GM12878 (cell line): Measurements from ENCODE around the gene C12orf56. TPM values are rescaled to one million over a fixed set of nuclear protein-coding genes. Genes with fewer than 3 reads are reported as not detected.

Source experiments
- ATAC-seq: fragments of 200-7000 bp; cut with Tn5 transposase; 3 replicates; pipeline ENCODE4 v1.9.1; 2020; ENCODE audit warnings: mild to moderate bottlenecking, moderate library complexity
- BruUV-seq: library from RNA; stranded (reverse); fragments of 400-500 nt; replicated peaks from 2 replicates; lab custom pipeline; 2021; lab: Mats Ljungman, UMichigan
- CTCF ChIA-PET: fragments of 300-600 bp; sonication (Branson Sonifier 250); formaldehyde crosslinking; extraction: SDS; loops from one replicate; lab custom pipeline; 2021; ENCODE audit warnings: inconsistent platforms; lab: Yijun Ruan, JAX
- POLR2A ChIA-PET: fragments of 350-600 bp; formaldehyde crosslinking; extraction: SDS; loops from one replicate; lab custom pipeline; 2021; ENCODE audit warnings: inconsistent platforms; lab: Charles Lee
- RAD21 ChIA-PET: fragments of 300-600 bp; sonication (Branson Sonifier 250); formaldehyde crosslinking; loops from one replicate; lab custom pipeline; 2023; ENCODE audit warnings: antibody characterized with exemption; ENCODE audit not compliant: unreplicated experiment; lab: Charles Lee
- SMC1A ChIA-PET: fragments of 300-600 bp; sonication (Branson Sonifier 250); formaldehyde crosslinking; loops from one replicate; lab custom pipeline; 2023; ENCODE audit not compliant: unreplicated experiment, uncharacterized antibody; lab: Charles Lee
- DNase-seq: peaks from one replicate; pipeline ENCODE4 v3.0.0-alpha.2; 2011; ENCODE audit warnings: low read depth, low spot score
- FAIRE-seq: peaks from 3 replicates; lab custom pipeline; 2011; peaks lifted over from hg19 to GRCh38; lab: Jason Lieb, UNC
- H2AFZ ChIP-seq: 2 replicates; pipeline ENCODE4 v1.6.0; 2011; ENCODE audit warnings: low read depth, low read length, control low read depth; ENCODE audit not compliant: control insufficient read depth
- H3K27ac ChIP-seq: 2 replicates; pipeline ENCODE4 v1.5.1; 2011; ENCODE audit warnings: control low read depth; ENCODE audit not compliant: control insufficient read depth, insufficient read depth
- H3K27me3 ChIP-seq, 2 experiments: replicated peaks in 1 of 2; 2 replicates each; pipeline versions ENCODE4 v1.6.0 to v1.6.1; 2011; ENCODE audit warnings: low read length in 1 of 2; ENCODE audit not compliant: control insufficient read depth in 2 of 2, insufficient read depth in 2 of 2
- H3K36me3 ChIP-seq, 2 experiments: 2 replicates each; pipeline ENCODE4 v1.5.1; 2011; ENCODE audit warnings: low read length in 1 of 2; ENCODE audit not compliant: control insufficient read depth in 2 of 2, insufficient read depth in 2 of 2
- H3K4me1 ChIP-seq: 2 replicates; pipeline ENCODE4 v1.6.1; 2011; ENCODE audit warnings: mild to moderate bottlenecking, low read length, moderate library complexity, mixed read lengths; ENCODE audit not compliant: control insufficient read depth, insufficient read depth
- H3K4me2 ChIP-seq: 2 replicates; pipeline ENCODE4 v1.6.0; 2011; ENCODE audit warnings: control low read depth; ENCODE audit not compliant: control insufficient read depth, insufficient read depth
- H3K4me3 ChIP-seq: fragments of 200-600 bp; sonication (generic); 2 replicates; pipeline ENCODE4 v1.5.1; 2016
- H3K79me2 ChIP-seq: 2 replicates; pipeline ENCODE4 v1.6.0; 2011; ENCODE audit warnings: low read length; ENCODE audit not compliant: control insufficient read depth, insufficient read depth
- H3K9ac ChIP-seq: 2 replicates; pipeline ENCODE4 v1.8.0; 2011; ENCODE audit warnings: low read length, control low read depth, mixed read lengths; ENCODE audit not compliant: control insufficient read depth, insufficient read depth
- H3K9me3 ChIP-seq: replicated peaks from 3 replicates; pipeline ENCODE4 v1.5.1; 2011; ENCODE audit warnings: mild to moderate bottlenecking, low read length; ENCODE audit not compliant: control insufficient read depth, insufficient read depth
- H4K20me1 ChIP-seq: 2 replicates; pipeline ENCODE4 v1.6.0; 2011; ENCODE audit not compliant: control insufficient read depth, insufficient read depth
- CBX5 ChIP-seq: sonication (generic); IDR thresholded peaks from 2 replicates; pipeline ENCODE4 v1.6.1; 2016; ENCODE audit warnings: low read depth, moderate library complexity, mild to moderate bottlenecking, inconsistent platforms
- CHD4 ChIP-seq: fragments of 200-600 bp; sonication (generic); IDR thresholded peaks from 2 replicates; pipeline ENCODE4 v1.6.1; 2016; ENCODE audit warnings: mild to moderate bottlenecking
- E2F8 ChIP-seq: fragments of 450-650 bp; IDR thresholded peaks from 2 replicates; pipeline ENCODE4 v1.6.1; 2018; ENCODE audit warnings: mild to moderate bottlenecking, low read depth, moderate library complexity; ENCODE audit not compliant: partially characterized antibody
- MLLT1 ChIP-seq: fragments of 450-650 bp; IDR thresholded peaks from 2 replicates; pipeline ENCODE4 v1.6.1; 2016; ENCODE audit warnings: mild to moderate bottlenecking
- NBN ChIP-seq: fragments of 450-650 bp; IDR thresholded peaks from 2 replicates; pipeline ENCODE4 v1.6.1; 2016
- PAX8 ChIP-seq: fragments of 450-650 bp; IDR thresholded peaks from 2 replicates; pipeline ENCODE4 v1.6.1; 2017; ENCODE audit warnings: mild to moderate bottlenecking, moderate library complexity
- RUNX3 ChIP-seq: IDR thresholded peaks from 2 replicates; pipeline ENCODE4 v1.6.1; 2012; ENCODE audit warnings: low read length, inconsistent platforms
- TCF12 ChIP-seq: IDR thresholded peaks from 2 replicates; pipeline ENCODE4 v1.6.1; 2011; ENCODE audit warnings: low read depth, mild to moderate bottlenecking, low read length
- WGBS: methylation state at CpG from one replicate; pipeline ENCODE4 v1.1.6; 2016; ENCODE audit warnings: low lambda C conversion rate; ENCODE audit not compliant: insufficient replicate concordance, insufficient coverage; ENCODE audit errors: missing lambda C conversion rate; 5-methylcytosine and 5-hydroxymethylcytosine counted together
- in situ Hi-C: fragments of 300-500 bp; cut with MboI; formaldehyde crosslinking; loops from 9 replicates; pipeline ENCODE4 v1.14.3; 2018; ENCODE audit warnings: mixed read lengths
- intact Hi-C: fragments of 100-400 bp; cut with micrococcal nuclease; formaldehyde crosslinking; loops from one replicate; pipeline ENCODE4 v1.14.2; 2022; ENCODE audit not compliant: unreplicated experiment
- polyA plus RNA-seq, 11 experiments: library from polyadenylated mRNA; depleted of rRNA in 4 of 11; unstranded in 6 of 11; stranded (reverse) in 5 of 11; fragments of >200 nt; fragmentation: Nextera tagmentation in 4 of 11; fragmentation: Illumina TruSeq in 1 of 11; extraction: Ambion mirVana in 4 of 11; extraction: Trizol in 1 of 11; gene quantifications; 1 replicate in 1 of 11; 2 replicates in 10 of 11; pipeline versions ENCODE4 v1.2.1 to v1.2.3, GENCODE V29; 2011 to 2016; ENCODE audit warnings: inconsistent platforms in 2 of 11, missing spikeins in 2 of 11, low read depth in 1 of 11
- total RNA-seq, 4 experiments: library from RNA; depleted of rRNA in 3 of 4; stranded (reverse); fragments of >200 nt in 3 of 4; fragmentation: Illumina TruSeq in 1 of 4; extraction: Trizol in 1 of 4; gene quantifications; 2 replicates each; pipeline versions ENCODE4 v1.2.1 to v1.2.3, GENCODE V29; 2013 to 2021
- TF ChIP-seq, protein P1 (sequence below): fragments of 450-650 bp; IDR thresholded peaks from 2 replicates; pipeline ENCODE4 v1.6.1; 2017; ENCODE audit warnings: borderline replicate concordance

C12orf56 gene
- total and polyA plus RNA-seq, 10 of the 15 experiments (the other 5 are each of a cell fraction or from before 2014, with no cell fraction given) = not detected

DNA sequence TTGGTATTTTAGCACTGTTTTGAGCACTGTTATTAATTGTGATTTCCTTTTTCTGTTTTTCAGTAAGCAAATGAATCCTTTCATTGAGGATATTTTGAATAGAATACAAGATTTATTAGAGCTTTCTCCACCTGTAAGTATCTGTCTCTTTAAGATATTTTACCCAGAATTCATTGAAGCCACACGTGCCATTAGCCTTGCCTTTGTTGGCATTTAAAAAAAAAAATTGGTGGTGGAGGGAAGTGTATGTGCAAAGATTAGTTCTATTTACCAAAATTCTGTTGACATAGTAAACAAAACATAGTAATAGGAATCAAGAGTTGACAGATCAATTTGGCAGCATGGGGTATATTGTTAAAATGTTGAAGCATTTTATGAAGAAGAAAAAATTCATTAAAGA is 37.4 kb upstream of the C12orf56 start:
- no TSS peak for BruUV-seq
- no peak overlapping the region for H3K27ac ChIP-seq
- no peaks in the 10 kb centered on the region for H3K27me3 ChIP-seq
- intact Hi-C loops (no loop called here), in situ Hi-C loops (no loop called here)
- ATAC-seq = no peak
- no peak overlapping the region for H3K4me3 ChIP-seq
- H3K4me2 ChIP-seq = no peak overlapping the region
- ChIA-PET POLR2A (no interaction called here), CTCF (interaction anchor here (0.6 kb wide), 1 partner anchor 696 kb away, joined by 3 read pairs; no protein-coding TSS in a partner anchor), SMC1A (interaction anchor here (0.6 to 1.1 kb wide), 3 partner anchors 10 to 545 kb away, joined by 3 to 4 read pairs (median 3); no protein-coding TSS in a partner anchor), RAD21 (no interaction called here)
- no peaks in the 10 kb centered on the region for H3K79me2 ChIP-seq
- H4K20me1 ChIP-seq = no peaks in the 10 kb centered on the region
- no peaks in the 10 kb centered on the region for H3K4me1 ChIP-seq
- H3K36me3 ChIP-seq = peaks cover 0 to 25% of the 10 kb centered on the region in 2 experiments
- H3K9me3 ChIP-seq = no peaks in the 10 kb centered on the region
- no peak overlapping the region for H2AFZ ChIP-seq
- TF ChIP-seq, protein P1, sequence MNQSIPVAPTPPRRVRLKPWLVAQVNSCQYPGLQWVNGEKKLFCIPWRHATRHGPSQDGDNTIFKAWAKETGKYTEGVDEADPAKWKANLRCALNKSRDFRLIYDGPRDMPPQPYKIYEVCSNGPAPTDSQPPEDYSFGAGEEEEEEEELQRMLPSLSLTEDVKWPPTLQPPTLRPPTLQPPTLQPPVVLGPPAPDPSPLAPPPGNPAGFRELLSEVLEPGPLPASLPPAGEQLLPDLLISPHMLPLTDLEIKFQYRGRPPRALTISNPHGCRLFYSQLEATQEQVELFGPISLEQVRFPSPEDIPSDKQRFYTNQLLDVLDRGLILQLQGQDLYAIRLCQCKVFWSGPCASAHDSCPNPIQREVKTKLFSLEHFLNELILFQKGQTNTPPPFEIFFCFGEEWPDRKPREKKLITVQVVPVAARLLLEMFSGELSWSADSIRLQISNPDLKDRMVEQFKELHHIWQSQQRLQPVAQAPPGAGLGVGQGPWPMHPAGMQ = no peak
- TF ChIP-seq CBX5 (no peak), PAX8 (no peak), E2F8 (no peak), RUNX3 (no peak), NBN (no peak), CHD4 (no peak), MLLT1 (no peak), TCF12 (no peak)
- no peak for DNase-seq
- 6% methylated on average over 1 of the region's 1 CpG for WGBS
- no peak overlapping the region for H3K9ac ChIP-seq
- no peak for FAIRE-seq
